A172 (cell line): ENCODE measurements around the gene ZNF816. TPM values are rescaled to one million over a fixed set of nuclear protein-coding genes. Genes with fewer than 3 reads are reported as not detected.
"Not testable (repeated sequence)": the region's sequence is repeated elsewhere in the genome, so short reads cannot be mapped to it uniquely, and the experiment has no call there.

Experiments
- DNase-seq: peaks from one replicate; pipeline ENCODE4 v3.0.0-alpha.2; 2015; ENCODE audit warnings: low spot score
- total RNA-seq: library from RNA; depleted of rRNA; stranded (reverse); fragments of >200 nt; shearing (Covaris generic); gene quantifications from 2 replicates; pipeline ENCODE4 v1.2.3, GENCODE V29; 2014

The ZNF816 gene
- total RNA-seq, 1 experiment from 2014 or later: 12.0 TPM

DNA sequence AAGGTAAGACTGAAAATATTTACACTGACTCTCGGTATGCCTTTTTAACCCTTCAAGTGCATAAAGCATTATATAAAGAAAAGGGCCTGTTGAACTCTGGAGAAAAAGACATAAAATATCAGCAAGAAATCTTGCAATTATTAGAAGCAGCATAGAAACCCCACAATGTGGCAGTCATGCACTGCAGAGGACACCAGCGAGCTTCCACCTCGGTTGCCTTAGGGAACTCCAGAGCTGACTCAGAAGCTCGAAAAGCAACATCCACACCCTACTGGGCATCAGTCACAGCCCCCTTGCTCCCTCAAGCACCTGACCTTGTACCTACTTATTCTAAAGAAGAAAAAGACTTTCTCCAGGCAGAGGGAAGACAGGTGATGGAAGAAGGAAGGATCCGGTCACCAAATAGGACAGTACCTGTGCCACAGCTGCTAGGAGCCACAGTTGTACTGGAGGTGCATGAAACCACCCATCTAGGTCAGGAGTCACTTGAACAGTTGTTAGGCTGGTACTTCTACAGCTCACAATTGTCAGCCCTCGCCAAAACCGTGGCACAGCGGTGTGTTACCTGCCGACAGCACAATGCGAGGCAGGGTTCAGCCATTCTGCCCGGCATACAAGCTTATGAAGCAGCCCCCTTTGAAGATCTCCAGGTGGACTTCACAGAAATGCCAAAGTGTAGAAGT, 2.9 kb downstream of the ZNF816 start:
- no peak for DNase-seq

DNA sequence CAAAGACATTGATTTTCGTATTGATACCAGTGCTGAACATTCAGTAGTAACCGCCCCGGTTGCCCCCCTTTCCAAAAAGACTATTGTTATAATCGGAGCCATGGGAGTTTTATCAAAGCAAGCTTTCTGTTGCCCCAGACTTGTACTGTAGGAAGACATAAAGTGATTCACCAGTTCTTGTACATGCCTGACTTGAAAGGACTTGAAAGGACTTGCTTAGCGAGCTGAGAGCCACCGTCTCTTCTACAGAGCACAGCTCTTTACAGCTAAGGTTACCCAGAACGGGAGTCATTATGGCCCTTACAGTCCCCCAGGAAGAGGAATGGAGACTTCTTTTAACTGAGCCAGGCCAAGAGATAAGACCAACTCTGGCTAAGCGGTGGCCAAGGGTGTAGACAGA, 5.1 kb downstream of the ZNF816 start:
- no peak for DNase-seq

DNA sequence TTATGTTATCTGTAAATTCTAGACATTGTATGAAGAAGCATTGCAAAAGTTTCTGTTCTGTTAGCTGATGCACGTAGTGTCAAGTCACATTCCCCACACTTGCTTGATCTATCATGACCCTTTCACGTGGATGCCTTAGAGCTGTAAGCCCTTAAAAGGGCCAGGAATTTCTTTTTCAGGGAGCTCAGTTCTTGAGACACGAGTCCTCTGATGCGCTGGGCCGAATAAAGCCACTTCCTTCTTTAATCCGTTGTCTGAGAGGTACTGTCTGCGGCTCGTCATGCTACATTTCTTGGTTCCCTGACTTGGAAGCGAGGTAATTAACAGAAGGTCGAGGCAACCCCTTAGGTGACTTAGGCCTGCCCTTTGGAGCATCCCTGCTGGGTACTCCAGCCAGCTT, 5.8 kb downstream of the ZNF816 start:
- DNase-seq: no peak

DNA sequence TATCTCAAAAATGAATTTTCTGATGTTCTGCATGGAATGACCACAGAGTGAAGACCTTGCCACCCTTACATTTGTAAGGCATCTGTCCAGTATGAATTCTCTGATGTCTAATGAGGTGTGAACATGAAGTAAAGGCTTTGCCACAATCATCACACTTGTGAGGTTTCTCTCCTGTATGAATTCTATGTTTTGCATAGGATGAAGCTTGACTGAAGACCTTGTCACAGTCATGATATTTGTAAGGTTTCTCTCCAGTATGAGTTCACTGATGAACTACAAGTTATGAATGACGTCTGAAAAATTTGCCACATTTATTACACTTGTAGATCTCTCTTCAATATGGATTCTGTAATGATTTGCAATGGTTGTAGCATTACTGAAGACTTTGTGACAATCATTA, 13.3 kb downstream of the ZNF816 start:
- no peak for DNase-seq

DNA sequence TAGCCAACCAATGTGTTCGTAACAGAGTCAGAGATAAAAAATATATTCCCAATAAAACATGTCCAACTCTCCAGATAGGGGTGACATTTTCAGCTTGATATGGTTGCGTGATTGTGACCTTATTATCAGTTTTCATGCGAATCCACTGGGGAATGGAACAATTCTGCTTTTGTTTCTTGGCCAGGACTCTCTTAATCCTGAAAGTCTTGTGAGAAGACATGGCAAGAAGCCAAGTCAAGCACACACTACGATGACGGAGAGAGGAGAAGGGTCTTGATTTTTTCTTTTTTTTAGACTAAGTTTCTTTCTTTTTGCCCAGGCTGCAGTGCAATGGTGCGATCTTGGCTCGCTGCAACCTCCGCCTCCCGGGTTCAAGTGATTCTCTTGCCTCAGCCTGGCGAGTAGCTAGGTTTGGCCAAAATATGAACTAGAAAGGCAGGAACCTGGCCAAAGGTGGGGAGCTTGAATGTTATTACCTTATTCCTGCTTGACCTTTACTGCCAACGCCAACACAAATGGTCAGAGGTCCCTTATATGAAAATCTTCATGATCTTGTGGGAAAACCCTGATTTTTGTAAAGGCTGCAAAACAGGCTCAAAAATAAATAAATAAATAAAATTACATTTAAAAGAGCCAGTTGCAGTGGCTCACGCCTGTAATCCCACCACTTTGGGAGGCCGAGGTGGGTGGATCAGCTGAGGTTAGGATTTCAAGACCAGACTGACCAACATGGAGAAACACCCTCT, 14.5 kb downstream of the ZNF816 start:
- DNase-seq: no peak

DNA sequence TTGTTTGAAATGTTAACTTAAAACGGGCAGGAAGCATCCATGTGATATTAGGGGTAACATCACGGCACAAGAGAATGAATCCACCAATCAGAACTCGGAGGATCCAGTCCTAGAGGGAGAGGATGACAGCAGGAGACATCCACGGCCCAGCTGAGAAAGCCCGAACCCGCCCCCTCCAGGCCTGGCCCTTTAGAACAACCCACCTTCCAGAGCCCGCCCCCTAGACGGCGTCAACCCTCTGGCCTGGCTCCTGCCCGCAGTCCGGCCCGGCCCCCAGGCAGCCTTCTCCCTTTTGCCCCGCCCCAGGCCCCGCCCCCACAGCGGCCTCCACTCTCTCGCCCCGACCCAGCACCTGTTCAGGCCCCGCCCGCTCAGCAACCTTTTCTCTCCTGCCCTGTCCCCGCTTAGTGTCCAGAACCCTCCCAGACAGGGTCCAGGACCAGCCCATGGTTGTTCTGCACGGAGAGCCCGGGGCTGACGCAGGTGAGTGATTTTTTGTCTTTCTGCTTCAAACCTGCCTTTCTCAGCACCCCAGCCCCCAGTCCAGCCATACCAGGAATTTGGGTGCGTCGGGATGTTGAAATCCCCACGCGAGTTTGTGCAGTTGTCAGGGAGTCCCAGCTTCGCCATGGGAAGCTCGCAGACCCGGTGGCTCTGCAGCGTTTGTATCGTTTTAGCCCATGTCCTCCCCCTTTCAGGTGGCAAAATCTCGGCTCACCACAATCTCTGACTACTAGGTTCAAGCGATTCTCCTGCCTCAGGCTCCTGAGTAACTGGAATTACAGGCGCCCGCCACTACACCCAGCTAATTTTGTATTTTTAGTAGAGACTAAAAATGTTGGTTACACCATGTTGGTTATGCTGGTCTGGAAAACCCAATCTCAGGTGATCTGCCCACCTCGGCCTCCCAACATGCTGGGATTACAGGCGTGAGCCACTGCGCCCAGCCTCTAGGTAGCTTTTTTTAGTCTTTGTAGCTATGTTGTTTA, 16.1 kb downstream of the ZNF816 start:
- no peak for DNase-seq

DNA sequence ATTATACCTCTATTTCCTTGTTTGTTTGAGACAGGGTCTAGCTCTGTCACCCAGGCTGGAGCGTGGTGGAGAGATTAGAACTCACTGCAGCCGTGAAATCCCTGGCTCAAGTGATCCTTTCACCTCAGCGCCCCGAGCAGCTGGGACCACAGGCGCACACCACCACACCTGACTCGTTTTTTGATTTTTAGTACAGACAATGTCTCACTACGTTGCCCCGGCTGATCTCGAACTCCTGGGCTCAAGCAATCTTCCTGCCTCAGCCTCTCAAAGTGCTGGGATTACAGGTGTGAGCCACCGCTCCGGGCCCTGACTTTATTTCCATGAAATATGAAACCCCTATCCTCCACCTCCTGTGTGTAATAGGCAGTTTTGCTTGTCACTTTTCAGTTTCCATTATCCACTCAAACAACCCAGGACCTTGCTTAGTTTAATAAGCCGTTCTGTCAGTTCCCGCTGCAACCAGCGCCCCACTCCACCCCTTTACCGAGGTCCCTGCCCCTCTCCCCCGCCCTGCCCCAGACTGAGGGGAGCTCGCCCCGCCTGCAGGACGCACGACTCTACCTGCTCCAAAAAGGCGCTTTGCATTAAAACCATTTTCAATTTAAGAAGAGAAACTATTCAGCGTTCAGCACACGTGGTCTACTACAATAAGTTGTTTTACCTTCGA, 16.9 kb downstream of the ZNF816 start:
- no peak for DNase-seq

DNA sequence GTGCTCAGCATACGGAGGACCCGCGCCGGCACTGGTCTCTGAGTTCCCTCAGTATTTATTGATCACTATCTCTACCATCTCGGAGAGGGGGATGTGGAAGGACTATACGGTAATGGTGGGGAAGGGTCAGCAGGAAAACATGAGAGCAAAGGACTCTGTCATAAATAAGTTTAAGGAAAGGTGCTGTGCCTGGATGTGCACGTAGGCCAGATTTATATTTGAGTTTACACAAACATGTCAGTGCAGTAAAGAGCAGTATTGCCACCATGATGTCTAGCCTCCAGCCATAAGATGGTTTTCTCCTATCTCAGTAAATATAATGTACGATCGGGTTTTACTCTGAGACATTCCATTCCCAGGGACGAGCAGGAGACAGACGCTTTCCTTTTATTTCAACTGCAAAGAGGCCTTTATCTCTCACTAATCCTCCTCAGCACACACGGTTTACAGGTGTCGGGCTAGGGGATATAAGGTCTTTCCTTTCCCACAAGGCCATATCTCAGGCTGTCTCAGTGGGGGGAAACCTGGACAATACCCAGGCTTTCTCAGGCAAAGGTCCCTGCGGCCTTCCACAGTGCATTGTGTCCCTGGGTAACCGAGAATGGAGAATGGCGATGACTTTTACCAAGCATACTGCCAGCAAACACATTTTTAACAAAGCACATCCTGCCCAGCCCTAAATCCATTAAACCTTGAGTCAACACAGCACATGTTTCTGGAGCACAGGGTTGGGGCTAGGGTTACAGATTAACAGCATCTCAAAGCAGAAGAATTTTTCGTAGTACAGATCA, 17.8 kb downstream of the ZNF816 start:
- DNase-seq: not testable (repeated sequence)

DNA sequence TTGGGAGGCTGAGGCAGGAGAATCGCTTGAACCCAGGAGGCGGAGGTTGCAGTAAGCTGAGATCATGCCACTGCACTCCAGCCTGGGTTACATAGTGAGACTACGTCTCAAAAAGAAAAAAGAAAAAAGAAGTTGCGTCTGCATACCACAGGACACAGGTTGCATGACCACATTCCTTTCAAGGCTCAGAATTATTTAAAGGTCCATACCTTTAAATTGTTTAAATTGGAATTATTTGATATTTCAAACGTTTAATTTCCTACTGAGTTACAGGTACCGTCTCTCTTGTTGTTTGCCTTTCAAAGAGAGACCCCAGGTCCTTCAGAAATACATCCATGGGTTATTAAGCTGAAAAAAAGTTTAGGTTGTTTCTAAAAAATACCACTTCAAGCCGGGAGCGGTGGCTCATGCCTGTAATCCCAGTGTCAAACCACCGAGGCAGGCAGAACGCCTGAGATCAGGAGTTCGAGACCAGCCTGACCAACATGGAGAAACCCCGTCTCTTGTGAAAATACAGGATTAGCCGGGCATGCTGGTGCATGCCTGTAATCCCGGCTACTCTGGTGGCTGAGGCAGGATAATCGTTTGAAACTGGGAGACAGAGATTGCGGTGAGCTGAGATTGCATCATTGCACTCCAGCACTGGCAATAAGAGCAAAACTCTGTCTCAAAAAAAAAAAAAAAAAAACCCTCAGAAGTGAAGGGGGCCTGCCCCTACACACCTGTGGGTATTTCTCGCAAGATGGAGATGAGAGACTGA, 18.6 kb downstream of the ZNF816 start:
- no peak for DNase-seq

DNA sequence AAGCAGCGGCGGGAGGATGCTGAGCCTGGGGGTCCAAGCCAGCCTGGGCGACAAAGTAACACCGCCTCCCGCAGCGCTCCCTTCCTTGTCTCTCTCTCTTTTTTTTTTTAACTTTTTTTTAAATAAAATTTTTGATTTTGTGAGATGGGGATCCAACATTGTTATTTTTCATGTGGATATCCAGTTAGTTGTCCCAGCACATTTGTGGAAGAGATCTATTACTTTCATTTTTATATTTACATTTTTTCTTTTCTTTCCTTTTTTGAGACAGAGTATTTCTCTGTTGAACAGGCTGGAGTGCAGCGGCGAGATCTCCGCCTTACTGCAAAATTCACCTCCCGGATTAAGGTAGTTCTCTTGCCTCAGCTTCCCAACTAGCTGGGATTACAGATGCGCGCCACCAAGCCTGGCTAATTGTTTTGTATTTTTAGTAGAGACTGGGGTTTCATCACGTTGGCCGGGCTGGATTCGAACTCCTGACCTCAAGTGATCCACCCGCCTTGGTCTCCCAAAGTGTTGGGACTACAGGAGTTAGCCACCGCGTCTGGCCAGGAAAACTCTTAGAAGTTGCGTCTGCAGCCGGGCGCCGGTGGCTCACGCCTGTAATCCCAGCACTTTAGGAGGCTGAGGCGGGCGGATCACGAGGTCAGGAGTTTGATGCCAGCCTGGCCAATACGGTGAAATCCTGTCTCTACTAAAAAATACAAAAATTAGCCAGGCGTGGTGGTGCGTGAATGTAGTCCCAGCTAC, 19.4 kb downstream of the ZNF816 start:
- DNase-seq: no peak

DNA sequence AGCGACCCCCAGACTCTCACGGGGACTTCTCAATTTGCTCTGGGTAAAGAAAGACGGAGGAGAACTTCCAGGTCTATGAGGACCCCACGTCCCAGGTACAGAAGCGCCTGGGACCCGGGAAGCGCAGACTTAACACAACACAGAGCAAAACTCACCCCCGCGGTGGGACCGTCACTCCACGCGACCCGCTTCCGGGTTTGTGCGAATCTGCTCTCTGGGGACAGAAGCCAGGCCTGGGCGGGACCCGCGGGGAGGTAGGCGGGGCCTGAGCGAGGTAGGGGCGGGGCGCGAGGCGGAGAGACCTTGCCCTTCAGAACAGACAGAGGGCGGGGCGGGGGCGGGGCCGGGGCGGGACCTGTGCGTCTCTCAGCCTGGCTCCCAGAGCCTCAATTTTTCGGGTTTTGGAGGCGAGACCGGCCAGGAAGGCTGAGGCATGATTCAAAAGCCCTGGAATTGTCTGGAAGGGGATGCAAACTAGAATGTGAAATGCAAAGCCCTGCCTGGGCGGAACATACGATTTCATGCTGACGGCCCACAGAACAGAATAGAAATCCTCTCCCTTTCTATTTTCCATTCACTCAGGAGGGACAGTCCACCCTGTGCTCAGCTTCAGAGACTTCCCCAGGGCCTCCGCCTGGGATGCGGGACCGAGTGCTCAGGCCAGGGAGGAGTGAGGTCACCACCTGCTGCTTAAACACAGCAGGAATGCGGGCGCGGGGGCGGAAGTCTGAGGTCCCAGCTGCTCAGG, 20.1 kb downstream of the ZNF816 start:
- peak; percentile 83 for DNase-seq

DNA sequence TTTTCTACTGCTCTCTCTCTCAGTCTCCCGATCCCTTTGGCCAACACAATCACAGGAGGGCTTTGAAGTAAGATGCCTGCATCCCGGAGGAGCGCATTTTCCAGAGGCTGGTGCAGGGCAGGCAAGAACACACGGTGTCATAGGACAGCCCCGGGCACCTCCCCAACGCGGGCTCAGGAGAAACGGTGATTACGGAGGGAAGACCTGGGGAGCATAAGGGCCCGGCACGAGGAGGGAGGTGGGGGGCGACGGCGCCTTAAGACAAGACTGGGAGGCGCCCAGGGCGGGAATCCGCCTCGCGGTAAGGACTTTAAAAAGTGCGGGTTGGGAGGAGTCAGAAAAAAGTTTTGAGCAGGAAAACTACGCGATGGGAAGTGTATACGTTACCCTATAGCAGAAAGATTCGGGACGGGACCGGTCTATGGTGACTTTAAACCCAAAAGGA, 20.7 kb downstream of the ZNF816 start:
- peak; percentile 48 for DNase-seq

DNA sequence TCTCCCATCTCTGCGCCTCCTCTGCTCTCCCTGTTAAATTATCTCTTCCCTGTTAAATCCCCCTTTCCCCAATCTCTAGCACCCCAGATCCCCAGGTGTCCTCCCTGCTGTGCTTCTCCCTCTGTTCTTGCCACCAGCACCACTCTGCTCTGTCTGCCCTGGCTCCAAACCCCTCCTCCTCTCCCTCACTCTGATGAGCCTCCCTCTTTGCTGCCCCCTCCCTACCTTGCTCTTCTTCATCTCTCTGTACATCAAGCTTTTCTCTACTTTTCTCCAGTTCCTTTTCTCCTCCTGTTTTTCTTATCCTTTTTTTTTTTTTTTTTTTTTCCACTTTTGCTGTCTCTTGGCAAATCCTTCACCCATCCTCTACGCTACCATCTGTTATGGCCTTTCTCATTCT, 21.2 kb downstream of the ZNF816 start:
- DNase-seq: not testable (repeated sequence)

DNA sequence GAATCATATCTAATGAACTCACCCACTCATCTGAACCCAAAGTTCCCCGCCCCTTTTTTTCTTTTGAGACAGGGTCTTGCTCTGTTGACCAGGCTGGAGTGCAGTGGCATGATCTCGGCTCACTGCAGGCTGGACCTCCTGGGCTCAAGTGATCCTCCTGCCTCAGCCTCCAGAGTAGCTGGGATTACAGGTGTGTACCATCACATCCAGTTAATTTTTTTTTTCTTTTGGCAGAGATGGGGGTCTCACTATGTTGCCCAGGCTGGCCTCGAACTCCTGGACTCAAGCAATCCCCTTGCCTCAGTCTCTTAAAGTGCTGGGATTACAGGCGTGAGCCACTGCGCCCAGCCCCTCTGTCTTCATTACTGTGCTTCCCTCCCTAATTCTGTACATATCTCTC, 21.8 kb downstream of the ZNF816 start:
- DNase-seq: not testable (repeated sequence)

DNA sequence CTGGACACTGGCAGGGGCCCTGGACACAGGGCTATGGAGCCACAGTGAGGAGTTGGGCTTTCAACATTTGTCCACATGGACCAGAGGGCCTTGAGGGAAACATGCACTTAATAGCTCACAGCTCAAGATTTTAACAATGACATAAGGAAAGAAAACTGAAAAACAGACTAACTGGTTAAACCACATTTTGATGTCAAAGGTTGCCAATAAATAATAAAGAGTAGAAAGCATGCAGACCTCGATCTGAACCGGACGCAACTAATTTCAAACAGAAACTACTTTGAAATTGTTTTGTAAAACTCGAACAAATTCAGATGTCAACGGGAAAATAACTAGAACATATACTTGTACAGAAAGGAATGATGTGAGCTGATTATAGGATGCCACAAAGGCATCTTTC, 23.9 kb downstream of the ZNF816 start:
- DNase-seq: no peak

DNA sequence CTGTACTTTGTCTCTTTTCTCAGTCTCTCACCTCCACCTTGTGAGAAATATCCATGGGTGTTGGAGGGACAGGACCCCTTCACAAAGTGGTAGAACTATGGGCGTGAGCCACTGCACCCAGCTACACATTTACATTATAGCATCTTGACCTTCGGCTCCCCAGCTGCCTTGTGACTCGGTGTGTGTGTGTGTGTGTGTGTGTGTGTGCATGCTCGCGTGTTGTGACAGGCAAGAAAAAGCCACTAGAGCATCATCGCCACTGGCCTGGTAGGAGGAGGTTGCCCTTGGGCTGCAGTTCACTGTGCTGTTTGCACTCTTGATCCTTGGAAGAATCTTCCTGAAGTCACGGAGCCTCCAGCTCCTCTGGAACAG, 25.7 kb downstream of the ZNF816 start:
- no peak for DNase-seq

DNA sequence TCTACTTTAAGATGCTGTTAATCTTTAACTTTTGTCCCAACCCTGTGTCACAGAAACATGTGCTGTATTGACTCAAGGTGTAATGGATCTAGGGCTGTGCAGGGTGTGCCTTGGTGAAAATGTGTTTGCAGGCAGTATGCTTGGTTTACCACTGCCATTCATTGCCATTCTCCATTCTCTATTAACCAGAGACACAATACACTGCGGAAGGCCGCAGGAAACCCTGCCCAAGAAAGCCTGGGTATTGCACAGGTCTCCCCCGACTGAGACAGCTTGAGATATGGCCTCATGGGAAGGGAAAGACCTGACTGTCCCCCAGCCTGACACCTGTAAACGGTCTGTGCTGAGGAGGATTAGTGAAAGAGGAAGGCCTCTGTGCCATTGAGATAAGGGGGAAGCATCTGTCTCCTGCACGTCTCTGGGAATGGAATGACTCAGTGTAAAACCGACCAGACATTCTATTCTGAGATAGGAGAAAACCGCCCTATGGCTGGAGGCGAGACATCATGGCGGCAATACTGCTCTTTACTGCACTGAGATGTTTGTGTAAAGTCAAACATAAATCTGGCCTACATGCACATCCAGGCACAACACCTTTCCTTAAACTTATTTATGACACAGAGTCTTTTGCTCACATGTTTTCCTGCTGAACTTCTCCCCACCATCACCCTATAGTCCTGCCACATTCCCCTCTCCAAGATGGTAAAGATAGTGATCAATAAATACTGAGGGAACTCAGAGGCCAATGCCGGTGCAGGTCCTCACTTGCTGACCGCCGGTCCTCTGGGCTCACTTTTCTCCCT, 26.3 kb downstream of the ZNF816 start:
- DNase-seq: peak; percentile 73

DNA sequence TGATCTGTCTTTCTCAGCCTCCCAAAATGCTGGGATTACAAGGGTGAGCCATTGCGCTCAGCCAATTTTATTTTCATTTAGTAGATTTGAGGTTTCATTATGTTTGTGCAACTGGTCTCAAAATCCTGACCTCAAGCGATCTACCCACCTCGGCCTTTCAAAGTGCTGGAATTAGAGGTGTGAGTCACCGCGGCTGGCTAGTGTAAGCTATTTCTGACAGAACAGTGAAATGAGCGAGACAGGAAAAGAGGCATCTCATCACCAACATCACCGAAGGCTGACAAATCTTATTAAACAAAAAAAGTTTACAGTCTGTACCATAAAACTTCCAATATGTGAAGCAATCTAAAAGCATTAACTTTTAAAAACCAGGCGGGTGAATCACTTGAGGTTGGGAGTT, 27.2 kb downstream of the ZNF816 start:
- peak; percentile 96 for DNase-seq
